GM18868 (cell line): ENCODE measurements around the gene SPATA33.
"Not testable (repeated sequence)": the region's sequence is repeated elsewhere in the genome, so short reads cannot be mapped to it uniquely, and the experiment has no call there.

Experiments used
- ATAC-seq: cut with Tn5 transposase; IDR thresholded peaks from one replicate; pipeline ENCODE4 v1.9.1; 2021; ENCODE audit warnings: mild to moderate bottlenecking, moderate library complexity; ENCODE audit not compliant: unreplicated experiment

Gene SPATA33

DNA sequence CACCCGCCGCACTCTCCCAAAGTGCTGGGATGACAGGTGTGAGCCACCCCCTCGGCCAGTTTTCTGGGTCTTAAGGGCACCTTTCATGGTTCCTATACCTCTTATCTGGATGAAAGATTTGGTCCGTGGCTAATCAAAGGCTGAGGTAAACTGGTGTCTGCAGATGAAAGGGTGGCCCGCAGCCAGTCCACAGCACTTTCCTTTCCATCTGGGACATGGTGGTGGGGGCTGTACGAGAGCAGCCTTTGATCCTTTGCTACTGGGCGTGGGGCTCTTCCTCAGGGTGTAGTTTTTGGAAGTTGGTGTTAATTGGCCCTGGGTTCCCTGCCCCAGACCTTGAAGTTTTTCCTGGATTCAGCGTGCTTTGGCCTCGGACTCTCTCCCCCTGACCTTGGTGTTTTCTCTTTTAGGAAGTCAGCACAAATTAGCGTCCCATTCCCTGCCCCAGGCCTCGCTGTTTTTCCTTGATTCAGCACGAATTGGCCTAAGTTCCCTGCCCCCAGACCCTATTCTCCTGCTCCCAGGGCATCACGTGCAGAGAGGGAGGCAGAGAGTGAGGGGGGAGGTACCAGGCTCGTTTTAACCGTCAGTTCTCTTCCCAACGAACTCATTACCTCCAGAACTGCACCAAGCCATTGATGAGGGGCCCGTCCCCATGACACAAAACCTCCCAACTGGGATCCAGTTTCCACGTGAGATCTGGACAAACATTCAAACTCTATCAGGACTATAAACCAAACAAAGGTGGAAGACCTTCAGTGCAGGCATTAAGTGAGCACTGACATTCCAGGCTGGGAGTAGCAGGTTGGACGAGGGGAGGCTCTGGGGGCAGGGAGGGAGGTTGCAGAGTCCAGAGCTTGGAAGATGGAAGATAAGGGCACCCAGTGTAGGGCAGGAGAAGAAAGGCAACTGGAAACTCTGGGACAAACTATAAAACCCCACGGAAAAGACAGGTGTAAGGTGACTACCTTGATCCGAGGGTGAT, 32.6 kb upstream of the SPATA33 start:
- ATAC-seq = no peak

- ATAC-seq = no peak
Observed at GRCh38 chr16:89629827-89630610, 27.6 kb upstream of the SPATA33 start.

- no peak for ATAC-seq
Observed at GRCh38 chr16:89633064-89633631, 24.5 kb upstream of the SPATA33 start.

GRCh38 chr16:89634463-89635385, 22.9 kb upstream of the SPATA33 start:
- ATAC-seq = not testable (repeated sequence)

- ATAC-seq = no peak
Observed at GRCh38 chr16:89636663-89637062, 21.0 kb upstream of the SPATA33 start.

GRCh38 chr16:89637379-89637778, 20.3 kb upstream of the SPATA33 start:
- no peak for ATAC-seq

GRCh38 chr16:89638455-89638854, 19.2 kb upstream of the SPATA33 start:
- ATAC-seq = no peak

GRCh38 chr16:89639385-89639784, 18.3 kb upstream of the SPATA33 start:
- ATAC-seq = no peak

- ATAC-seq = no peak
Observed at GRCh38 chr16:89641458-89642119, 16.0 kb upstream of the SPATA33 start.

DNA sequence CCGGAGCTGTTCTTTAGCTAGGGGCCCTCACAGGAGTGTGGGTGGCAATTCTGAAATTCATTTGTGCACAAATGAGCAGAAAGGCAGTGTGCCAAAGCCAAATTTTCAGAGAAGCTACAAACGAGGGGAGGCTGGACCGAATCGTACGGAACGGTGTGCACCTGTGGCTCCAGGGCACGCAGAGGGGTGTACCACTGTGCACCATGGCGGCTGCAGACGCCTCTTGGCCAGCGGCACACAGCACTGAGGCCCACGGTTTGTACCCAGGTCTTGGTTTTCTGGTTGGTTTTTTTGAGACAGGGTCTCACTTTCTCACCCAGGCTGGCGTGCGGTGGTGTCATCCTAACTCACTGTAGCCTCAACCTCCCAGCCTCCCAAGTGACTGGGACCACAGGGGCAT, 15.1 kb upstream of the SPATA33 start:
- no peak for ATAC-seq

DNA sequence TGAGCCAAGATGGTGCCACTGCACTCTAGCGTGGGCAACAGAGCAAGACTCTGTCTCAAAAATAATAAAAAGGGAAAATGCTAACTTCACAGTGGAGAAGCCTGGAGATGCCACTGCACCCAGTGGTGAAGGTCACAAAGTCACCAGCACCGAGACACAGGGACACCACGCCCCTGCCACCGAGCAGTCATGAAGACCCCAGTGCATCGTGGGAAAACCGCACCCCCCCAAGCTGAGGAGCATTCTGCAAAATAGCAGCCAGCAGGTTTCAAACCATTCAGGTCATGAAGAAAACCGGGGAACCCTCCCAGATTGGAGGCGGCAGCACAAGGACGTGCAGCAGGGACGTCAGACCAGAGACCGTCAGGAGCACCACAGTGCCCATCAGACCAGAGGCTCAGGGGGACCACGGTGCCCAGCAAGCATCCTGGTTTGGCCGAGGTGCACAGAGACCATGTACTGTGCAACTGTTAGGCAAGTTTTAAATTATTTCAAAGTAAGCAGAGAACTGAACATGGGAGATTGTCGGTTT, 13.8 kb upstream of the SPATA33 start:
- ATAC-seq = no peak

DNA sequence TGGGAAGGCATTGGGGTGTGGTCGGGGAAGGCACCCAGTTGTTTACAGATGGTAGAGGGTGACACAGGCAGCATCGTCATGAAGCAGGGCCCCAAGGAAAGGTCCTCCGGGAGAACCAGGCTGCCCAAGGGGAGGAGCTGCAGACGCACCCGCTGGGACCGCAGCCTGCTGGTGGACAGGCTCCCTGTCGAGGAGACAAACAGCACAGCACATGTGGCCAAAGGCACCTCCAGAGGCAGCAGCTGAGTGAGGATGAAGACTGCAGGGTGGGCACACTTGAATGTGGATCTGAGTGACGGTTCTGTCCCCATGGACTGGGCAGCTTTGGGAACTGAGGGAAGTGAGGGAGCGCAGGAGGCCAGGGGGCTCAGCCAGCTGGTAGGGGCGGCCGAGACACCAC, 12.5 kb upstream of the SPATA33 start:
- no peak for ATAC-seq

DNA sequence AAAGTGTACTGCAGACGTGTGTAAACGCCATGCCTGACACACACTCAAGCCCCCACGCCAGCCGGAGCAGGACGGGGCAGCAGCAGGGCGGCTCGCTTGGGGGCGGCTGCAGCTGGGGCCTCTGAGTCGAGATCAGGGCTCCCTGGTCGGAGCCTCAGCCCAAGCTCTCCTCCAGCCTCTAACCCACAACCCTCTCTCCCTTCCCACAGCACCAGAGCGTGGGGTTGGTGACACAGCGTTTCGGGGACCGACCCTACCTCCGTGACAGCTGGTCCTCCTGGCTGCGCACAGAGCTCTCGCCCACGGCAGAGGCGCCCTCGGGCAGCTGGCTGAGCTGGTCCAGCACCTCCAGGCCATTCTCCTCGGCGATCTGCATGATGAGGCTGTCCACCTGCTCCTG, 11.4 kb upstream of the SPATA33 start:
- ATAC-seq = no peak

- no peak for ATAC-seq
Observed at GRCh38 chr16:89646906-89647305, 10.7 kb upstream of the SPATA33 start.

DNA sequence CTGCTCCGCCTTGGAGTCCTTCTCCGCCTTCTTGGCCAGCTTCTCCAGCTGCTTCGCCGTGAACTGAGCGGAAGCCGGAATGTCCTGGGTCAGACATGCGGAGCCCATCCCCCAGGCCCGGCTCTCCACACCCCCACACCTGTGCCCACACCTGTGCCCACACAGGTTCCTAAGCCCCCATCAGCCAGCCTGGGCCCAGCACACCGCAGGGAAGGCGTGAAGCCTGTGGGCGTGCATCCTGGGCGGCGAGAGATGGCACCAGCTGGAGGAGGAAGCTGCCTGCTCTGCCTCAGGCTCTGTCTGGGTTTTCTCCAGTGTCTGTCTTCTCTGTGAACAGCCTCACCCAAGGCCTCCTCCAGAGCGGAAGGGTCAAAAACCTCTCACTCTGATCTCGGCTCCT, 6.1 kb upstream of the SPATA33 start:
- no peak for ATAC-seq

DNA sequence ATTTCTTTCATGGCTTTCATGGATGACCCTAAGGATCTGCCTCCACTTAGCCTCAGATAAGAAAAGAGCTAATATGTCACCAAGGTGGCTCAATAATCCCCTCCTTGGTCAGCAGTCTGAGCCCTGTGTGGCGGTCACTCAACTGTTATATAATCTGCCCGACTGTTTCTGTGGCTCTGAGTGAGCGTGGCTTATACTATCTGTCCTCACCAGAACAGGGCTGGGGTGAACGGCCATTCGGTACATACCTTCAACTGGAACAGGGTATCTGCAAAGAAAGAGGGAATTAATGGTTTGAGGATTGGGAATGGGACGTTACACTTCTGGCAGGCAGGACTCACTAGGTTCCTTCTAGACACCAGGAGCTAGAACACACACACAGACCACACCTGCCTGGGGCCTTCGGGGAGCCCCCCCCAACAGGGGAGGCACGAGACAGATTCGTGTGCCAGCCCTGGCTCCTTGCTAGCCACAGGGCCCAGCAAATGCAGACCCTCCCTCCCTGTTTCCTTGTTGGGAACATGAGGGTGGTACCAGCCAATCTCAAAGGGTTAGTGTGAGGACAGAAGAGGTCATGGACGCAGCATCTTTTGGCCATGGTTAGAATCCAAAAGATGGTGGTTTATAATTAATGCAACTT, 3.9 kb upstream of the SPATA33 start:
- ATAC-seq = no peak

DNA sequence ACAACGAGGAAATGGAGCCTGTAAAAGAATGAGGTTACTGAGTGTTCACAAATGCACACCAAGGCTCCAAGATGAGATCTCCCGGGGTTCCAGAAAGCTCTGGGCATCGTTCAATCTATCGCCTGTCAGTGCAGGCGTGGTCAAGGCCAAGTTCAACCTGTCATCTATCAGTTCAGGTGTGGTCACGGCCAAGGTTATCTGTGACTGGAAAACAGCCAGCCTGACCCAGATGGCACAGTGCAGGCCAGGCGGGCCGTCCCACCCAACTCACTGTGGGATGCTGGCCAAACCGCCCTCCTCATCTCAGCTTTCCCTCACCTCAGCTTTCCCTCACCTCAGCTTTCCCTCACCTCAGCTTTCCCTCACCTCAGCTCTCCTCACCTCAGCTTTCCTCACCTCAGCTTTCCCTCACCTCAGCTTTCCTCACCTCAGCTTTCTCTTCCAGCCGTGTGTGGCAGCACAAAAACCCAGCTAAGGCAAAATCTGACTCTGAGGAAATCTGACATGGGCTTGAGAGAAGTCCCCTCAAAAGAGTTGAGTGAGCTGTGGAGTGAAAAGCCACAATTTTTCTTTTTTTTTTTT, 2.5 kb upstream of the SPATA33 start:
- ATAC-seq = no peak

DNA sequence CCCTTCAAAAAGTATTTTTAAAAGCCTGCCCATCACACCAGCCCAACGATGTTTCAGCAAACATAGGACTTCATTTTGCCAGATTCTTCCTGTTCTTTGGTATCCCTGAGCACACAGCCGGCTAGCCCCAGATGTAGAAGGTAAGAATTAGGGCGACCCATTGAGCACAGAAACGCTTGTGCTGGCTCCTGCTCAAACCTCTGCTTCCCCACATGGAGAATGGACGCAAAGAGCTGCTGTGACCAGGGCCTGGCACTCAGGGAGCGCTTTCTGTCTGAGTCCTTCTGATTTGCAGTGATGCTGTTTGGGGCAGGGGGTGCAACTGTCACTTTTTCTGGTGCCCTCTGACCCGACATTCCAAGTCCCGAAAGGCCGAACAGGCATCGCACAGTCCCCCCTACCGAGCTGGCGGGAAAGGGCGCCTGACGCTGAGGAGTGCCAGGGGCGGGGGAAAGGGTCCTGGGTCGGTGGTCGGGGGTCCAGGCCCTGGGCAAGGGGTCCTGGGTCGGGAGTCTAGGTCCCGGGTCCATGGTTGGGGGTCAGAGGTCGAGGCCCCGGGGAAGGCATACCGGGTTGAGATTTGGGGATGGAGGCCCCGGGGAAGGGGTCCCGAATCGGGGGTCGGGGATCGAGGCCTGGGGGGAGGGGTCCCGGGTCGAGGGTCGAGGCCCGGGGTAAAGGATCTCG, 1.1 kb upstream of the SPATA33 start:
- no peak for ATAC-seq
